H9 (cell line): ENCODE results near the gene VAPA. TPM values are rescaled to one million over a fixed set of nuclear protein-coding genes. Genes with fewer than 3 reads are reported as not detected.

ENCODE experiments used
- DNase-seq: peaks from one replicate; pipeline ENCODE4 v3.0.0-alpha.2; 2017
- H2AFZ ChIP-seq: one replicate; pipeline ENCODE4 v1.6.1; 2013; ENCODE audit warnings: mild to moderate bottlenecking, low read length, control low read depth, moderate library complexity
- H2AK5ac ChIP-seq: 2 replicates; pipeline ENCODE4 v1.6.1; 2013; ENCODE audit warnings: low read length, control low read depth, mixed read lengths; ENCODE audit not compliant: insufficient read length
- H2BK120ac ChIP-seq: one replicate; pipeline ENCODE4 v1.6.1; 2013; ENCODE audit warnings: low read depth, mild to moderate bottlenecking, low read length, control low read depth, inconsistent platforms; ENCODE audit not compliant: poor library complexity, severe bottlenecking
- H2BK12ac ChIP-seq: 2 replicates; pipeline ENCODE4 v1.6.1; 2013; ENCODE audit warnings: low read length, control low read depth, mixed read lengths, low read depth; ENCODE audit not compliant: insufficient read length
- H2BK15ac ChIP-seq: 2 replicates; pipeline ENCODE4 v1.6.1; 2013; ENCODE audit warnings: low read depth, low read length, control low read depth
- H2BK20ac ChIP-seq: one replicate; pipeline ENCODE4 v1.6.1; 2013; ENCODE audit warnings: low read depth, mild to moderate bottlenecking, low read length, control low read depth, inconsistent platforms; ENCODE audit not compliant: poor library complexity, severe bottlenecking
- H2BK5ac ChIP-seq: 2 replicates; pipeline ENCODE4 v1.6.1; 2013; ENCODE audit warnings: low read length, control low read depth, mixed read lengths; ENCODE audit not compliant: insufficient read length
- H3K14ac ChIP-seq: 2 replicates; pipeline ENCODE4 v1.6.1; 2013; ENCODE audit warnings: low read length, control low read depth; ENCODE audit not compliant: insufficient read depth
- H3K18ac ChIP-seq: 2 replicates; pipeline ENCODE4 v1.6.1; 2013; ENCODE audit warnings: low read depth, mild to moderate bottlenecking, mixed read lengths, low read length, control low read depth; ENCODE audit not compliant: insufficient read length
- H3K23ac ChIP-seq: 2 replicates; pipeline ENCODE4 v1.6.1; 2013; ENCODE audit warnings: low read length, control low read depth, mixed read lengths, low read depth; ENCODE audit not compliant: insufficient read length
- H3K23me2 ChIP-seq: 2 replicates; pipeline ENCODE4 v1.6.1; 2013; ENCODE audit warnings: low read depth, mild to moderate bottlenecking, mixed read lengths, low read length, control low read depth; ENCODE audit not compliant: insufficient read length, poor library complexity, severe bottlenecking
- H3K27ac ChIP-seq: 2 replicates; pipeline ENCODE4 v1.5.1; 2013; ENCODE audit warnings: low read length, control low read depth, mixed read lengths, low read depth; ENCODE audit not compliant: insufficient read length
- H3K27me3 ChIP-seq: 2 replicates; pipeline ENCODE4 v1.6.1; 2013; ENCODE audit warnings: low read length, control low read depth, inconsistent platforms; ENCODE audit not compliant: insufficient read depth
- H3K4ac ChIP-seq: 2 replicates; pipeline ENCODE4 v1.6.1; 2013; ENCODE audit warnings: low read depth, mild to moderate bottlenecking, control low read depth, inconsistent platforms, low read length, moderate library complexity
- H3K4me1 ChIP-seq: 2 replicates; pipeline ENCODE4 v1.6.1; 2013; ENCODE audit warnings: low read length, control low read depth, inconsistent platforms; ENCODE audit not compliant: insufficient read depth
- H3K4me2 ChIP-seq: 2 replicates; pipeline ENCODE4 v1.6.1; 2013; ENCODE audit warnings: low read length, control low read depth, mixed read lengths; ENCODE audit not compliant: insufficient read length, insufficient read depth
- H3K56ac ChIP-seq: 2 replicates; pipeline ENCODE4 v1.6.1; 2013; ENCODE audit warnings: low read depth, mild to moderate bottlenecking, mixed read lengths, low read length, control low read depth; ENCODE audit not compliant: insufficient read length
- H3K79me1 ChIP-seq: 2 replicates; pipeline ENCODE4 v1.6.1; 2013; ENCODE audit warnings: low read depth, mild to moderate bottlenecking, moderate library complexity, low read length, control low read depth, inconsistent platforms; ENCODE audit not compliant: insufficient read depth, poor library complexity, severe bottlenecking
- H3K79me2 ChIP-seq: 2 replicates; pipeline ENCODE4 v1.6.1; 2013; ENCODE audit warnings: low read length, control low read depth, inconsistent platforms; ENCODE audit not compliant: insufficient read depth
- H3K9ac ChIP-seq: 2 replicates; pipeline ENCODE4 v1.6.1; 2013; ENCODE audit warnings: low read length, control low read depth, mixed read lengths; ENCODE audit not compliant: insufficient read length; ENCODE audit errors: extremely low read depth
- H3K9me3 ChIP-seq: one replicate; pipeline ENCODE4 v1.6.1; 2013; ENCODE audit warnings: low read depth, low read length, inconsistent platforms; ENCODE audit not compliant: control insufficient read depth
- H3T11ph ChIP-seq: one replicate; pipeline ENCODE4 v1.6.1; 2013; ENCODE audit warnings: mild to moderate bottlenecking, low read length, control low read depth, inconsistent platforms
- H4K20me1 ChIP-seq: one replicate; pipeline ENCODE4 v1.6.1; 2013; ENCODE audit not compliant: control insufficient read depth, insufficient read length, insufficient read depth
- H4K5ac ChIP-seq: 2 replicates; pipeline ENCODE4 v1.6.1; 2013; ENCODE audit warnings: low read depth, mild to moderate bottlenecking, mixed read lengths, low read length, control low read depth; ENCODE audit not compliant: insufficient read length
- H4K8ac ChIP-seq: replicated peaks from 2 replicates; pipeline ENCODE4 v1.6.1; 2013; ENCODE audit warnings: low read length, control low read depth, mixed read lengths, low read depth; ENCODE audit not compliant: insufficient read length
- H4K91ac ChIP-seq: 2 replicates; pipeline ENCODE4 v1.6.1; 2013; ENCODE audit warnings: low read depth, mild to moderate bottlenecking, moderate library complexity, mixed read lengths, low read length, control low read depth; ENCODE audit not compliant: insufficient read length
- H3K27ac Mint-ChIP-seq, 3 experiments: 2 replicates in 2 of 3; 3 replicates in 1 of 3; pipeline ENCODE4 v1.8.0; 2020 to 2021; ENCODE audit warnings: mixed read lengths in 3 of 3, mild to moderate bottlenecking in 1 of 3, moderate library complexity in 1 of 3
- H3K27me3 Mint-ChIP-seq: 2 replicates; pipeline ENCODE4 v1.8.0; 2021; ENCODE audit warnings: low read depth, mild to moderate bottlenecking, moderate library complexity, mixed read lengths
- H3K36me3 Mint-ChIP-seq, 3 experiments: 2 replicates in 2 of 3; 3 replicates in 1 of 3; pipeline ENCODE4 v1.8.0; 2020 to 2021; ENCODE audit warnings: low read depth in 3 of 3, mixed read lengths in 3 of 3; ENCODE audit not compliant: insufficient read depth in 1 of 3
- H3K4me1 Mint-ChIP-seq, 2 experiments: 2 replicates each; pipeline ENCODE4 v1.8.0; 2020; ENCODE audit warnings: mixed read lengths in 2 of 2
- H3K4me3 Mint-ChIP-seq, 2 experiments: 2 replicates in 1 of 2; 3 replicates in 1 of 2; pipeline ENCODE4 v1.8.0; 2020 to 2021; ENCODE audit warnings: mild to moderate bottlenecking in 2 of 2, mixed read lengths in 2 of 2, moderate library complexity in 1 of 2
- H3K9me3 Mint-ChIP-seq, 2 experiments: 2 replicates in 1 of 2; 3 replicates in 1 of 2; pipeline ENCODE4 v1.8.0; 2020; ENCODE audit warnings: mild to moderate bottlenecking in 2 of 2, mixed read lengths in 2 of 2, moderate library complexity in 1 of 2
- WGBS: extraction: QIAGEN DNeasy Blood & Tissue Kit; methylation state at CpG from one replicate; pipeline ENCODE4 v1.1.7; 2013; ENCODE audit warnings: missing lambda C conversion rate, low lambda C conversion rate, mixed read lengths; ENCODE audit not compliant: insufficient read length; ENCODE audit errors: extremely low coverage; 5-methylcytosine and 5-hydroxymethylcytosine counted together
- total RNA-seq: library from RNA; stranded (reverse); gene quantifications from 2 replicates; pipeline ENCODE4 v1.2.1, GENCODE V29; 2021
- TF ChIP-seq, protein P1 (sequence below): fragments of 200-600 bp; sonication (generic); conservative IDR thresholded peaks from 3 replicates; pipeline ENCODE4 v1.8.0; 2021; ENCODE audit warnings: antibody characterized with exemption, mild to moderate bottlenecking

Gene VAPA
- total RNA-seq, 1 experiment from 2014 or later: 141 TPM

- Histone ChIP-seq H3K27me3 (no peaks in the 10 kb centered on the region), H2AFZ (no peak overlapping the region), H3T11ph (no peak overlapping the region), H2BK15ac (no peak overlapping the region), H4K8ac (no peak overlapping the region), H2BK12ac (no peak overlapping the region), H2BK120ac (no peak overlapping the region), H3K9ac (peak overlapping the region; percentile 23), H3K23me2 (peaks cover 4% of the 10 kb centered on the region), H3K56ac (no peak overlapping the region), H4K20me1 (no peaks in the 10 kb centered on the region), H3K23ac (no peak overlapping the region), H3K14ac (no peak overlapping the region), H3K4ac (no peak overlapping the region), H3K27ac (no peak overlapping the region), H2AK5ac (no peak overlapping the region), H3K9me3 (no peaks in the 10 kb centered on the region), H3K79me2 (peaks cover 53% of the 10 kb centered on the region), H3K18ac (no peak overlapping the region), H2BK20ac (no peak overlapping the region), H3K4me2 (peak overlapping the region; percentile 49), H4K5ac (no peak overlapping the region), H3K4me1 (peaks cover 3% of the 10 kb centered on the region; the same call in 1 of the 2 replicates), H2BK5ac (peak overlapping the region; percentile 26), H3K79me1 (peaks cover 5% of the 10 kb centered on the region), H4K91ac (no peak overlapping the region)
- WGBS: 100% methylated on average over 1 of the region's 2 CpGs
- Mint-ChIP-seq H3K4me1 (peaks cover 22 to 23% of the 10 kb centered on the region in 2 experiments), H3K4me3 (peak overlapping the region; percentile 83 to 88), H3K27ac (0 out of 7 replicates have a peak overlapping the region, but pooled peaks of 1 of the 3 experiments have one; percentile 15), H3K27me3 (no peaks in the 10 kb centered on the region), H3K36me3 (no peaks in the 10 kb centered on the region), H3K9me3 (0 out of 5 replicates have a peak, but pooled peaks cover 0 to 3% of the 10 kb centered on the region in 2 experiments)
- TF ChIP-seq, protein P1, sequence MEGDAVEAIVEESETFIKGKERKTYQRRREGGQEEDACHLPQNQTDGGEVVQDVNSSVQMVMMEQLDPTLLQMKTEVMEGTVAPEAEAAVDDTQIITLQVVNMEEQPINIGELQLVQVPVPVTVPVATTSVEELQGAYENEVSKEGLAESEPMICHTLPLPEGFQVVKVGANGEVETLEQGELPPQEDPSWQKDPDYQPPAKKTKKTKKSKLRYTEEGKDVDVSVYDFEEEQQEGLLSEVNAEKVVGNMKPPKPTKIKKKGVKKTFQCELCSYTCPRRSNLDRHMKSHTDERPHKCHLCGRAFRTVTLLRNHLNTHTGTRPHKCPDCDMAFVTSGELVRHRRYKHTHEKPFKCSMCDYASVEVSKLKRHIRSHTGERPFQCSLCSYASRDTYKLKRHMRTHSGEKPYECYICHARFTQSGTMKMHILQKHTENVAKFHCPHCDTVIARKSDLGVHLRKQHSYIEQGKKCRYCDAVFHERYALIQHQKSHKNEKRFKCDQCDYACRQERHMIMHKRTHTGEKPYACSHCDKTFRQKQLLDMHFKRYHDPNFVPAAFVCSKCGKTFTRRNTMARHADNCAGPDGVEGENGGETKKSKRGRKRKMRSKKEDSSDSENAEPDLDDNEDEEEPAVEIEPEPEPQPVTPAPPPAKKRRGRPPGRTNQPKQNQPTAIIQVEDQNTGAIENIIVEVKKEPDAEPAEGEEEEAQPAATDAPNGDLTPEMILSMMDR: no peak
- no peak for DNase-seq
Measured at GRCh38 chr18:9916077-9916639, 2.3 kb downstream of the VAPA start.
